ENCODE data around the gene C12orf42.
A peak's percentile ranks its signal among the peaks of the same experiment; 100 is the strongest.

The C12orf42 gene

GRCh38 chr12:103326190-103326589 lies 169.6 kb downstream of the C12orf42 start:
- H3K9me3 Mint-ChIP-seq: peaks cover 4% of the 10 kb centered on the region
- H3K4me1 Mint-ChIP-seq (ENCODE audit: low read depth): no peaks in the 10 kb centered on the region
- H3K27me3 Mint-ChIP-seq (ENCODE audit: low read depth): no peaks in the 10 kb centered on the region
- H3K36me3 Mint-ChIP-seq (ENCODE audit: low read depth): no peaks in the 10 kb centered on the region
- no peak overlapping the region for H3K4me3 Mint-ChIP-seq
- DNase-seq (ENCODE audit: low spot score): no peak
- no peak overlapping the region for H3K27ac Mint-ChIP-seq

GRCh38 chr12:103318566-103318965 lies 177.2 kb downstream of the C12orf42 start:
- H3K9me3 Mint-ChIP-seq: peaks cover 4% of the 10 kb centered on the region

GRCh38 chr12:103317220-103317619 lies 178.5 kb downstream of the C12orf42 start:
- Mint-ChIP-seq H3K27me3 (ENCODE audit: low read depth) (no peaks in the 10 kb centered on the region), H3K36me3 (ENCODE audit: low read depth) (no peaks in the 10 kb centered on the region), H3K4me3 (no peak overlapping the region), H3K9me3 (peaks cover 3% of the 10 kb centered on the region), H3K4me1 (ENCODE audit: low read depth) (no peaks in the 10 kb centered on the region), H3K27ac (no peak overlapping the region)
- DNase-seq (ENCODE audit: low spot score): no peak

More at GRCh38 chr12:103318566-103318965, 177.2 kb downstream of the C12orf42 start:
- H3K4me3 Mint-ChIP-seq: no peak overlapping the region
- H3K36me3 Mint-ChIP-seq (ENCODE audit: low read depth): no peaks in the 10 kb centered on the region
- H3K4me1 Mint-ChIP-seq (ENCODE audit: low read depth): no peaks in the 10 kb centered on the region
- no peaks in the 10 kb centered on the region for H3K27me3 Mint-ChIP-seq (ENCODE audit: low read depth)
- H3K27ac Mint-ChIP-seq: no peak overlapping the region
- DNase-seq (ENCODE audit: low spot score): no peak

GRCh38 chr12:103314786-103315185 lies 181.0 kb downstream of the C12orf42 start:
- no peaks in the 10 kb centered on the region for H3K36me3 Mint-ChIP-seq (ENCODE audit: low read depth)
- H3K4me3 Mint-ChIP-seq: no peak overlapping the region
- no peaks in the 10 kb centered on the region for H3K9me3 Mint-ChIP-seq

GRCh38 chr12:103313894-103314293 lies 181.9 kb downstream of the C12orf42 start:
- Mint-ChIP-seq H3K27ac (no peak overlapping the region), H3K9me3 (no peaks in the 10 kb centered on the region), H3K36me3 (ENCODE audit: low read depth) (no peaks in the 10 kb centered on the region), H3K27me3 (ENCODE audit: low read depth) (peaks cover 3% of the 10 kb centered on the region), H3K4me3 (no peak overlapping the region), H3K4me1 (ENCODE audit: low read depth) (no peaks in the 10 kb centered on the region)
- no peak for DNase-seq (ENCODE audit: low spot score)

More at GRCh38 chr12:103314786-103315185, 181.0 kb downstream of the C12orf42 start:
- Mint-ChIP-seq H3K4me1 (ENCODE audit: low read depth) (no peaks in the 10 kb centered on the region), H3K27ac (no peak overlapping the region), H3K27me3 (ENCODE audit: low read depth) (peaks cover 3% of the 10 kb centered on the region)
- no peak for DNase-seq (ENCODE audit: low spot score)

GRCh38 chr12:103312742-103313354 lies 182.9 kb downstream of the C12orf42 start:
- peaks cover 3% of the 10 kb centered on the region for H3K27me3 Mint-ChIP-seq (ENCODE audit: low read depth)
- DNase-seq (ENCODE audit: low spot score): no peak
- no peaks in the 10 kb centered on the region for H3K4me1 Mint-ChIP-seq (ENCODE audit: low read depth)
- H3K36me3 Mint-ChIP-seq (ENCODE audit: low read depth): no peaks in the 10 kb centered on the region
- H3K27ac Mint-ChIP-seq: no peak overlapping the region
- H3K9me3 Mint-ChIP-seq: no peaks in the 10 kb centered on the region
- no peak overlapping the region for H3K4me3 Mint-ChIP-seq

GRCh38 chr12:103310546-103311270 lies 185.1 kb downstream of the C12orf42 start:
- Mint-ChIP-seq H3K27me3 (ENCODE audit: low read depth) (peaks cover 3% of the 10 kb centered on the region), H3K9me3 (no peaks in the 10 kb centered on the region), H3K4me1 (ENCODE audit: low read depth) (no peaks in the 10 kb centered on the region), H3K36me3 (ENCODE audit: low read depth) (no peaks in the 10 kb centered on the region), H3K4me3 (no peak overlapping the region), H3K27ac (no peak overlapping the region)
- no peak for DNase-seq (ENCODE audit: low spot score)

- no peaks in the 10 kb centered on the region for H3K9me3 Mint-ChIP-seq
- H3K4me1 Mint-ChIP-seq (ENCODE audit: low read depth): no peaks in the 10 kb centered on the region
- peaks cover 3% of the 10 kb centered on the region for H3K27me3 Mint-ChIP-seq (ENCODE audit: low read depth)
- no peak for DNase-seq (ENCODE audit: low spot score)
- H3K4me3 Mint-ChIP-seq: no peak overlapping the region
- no peak overlapping the region for H3K27ac Mint-ChIP-seq
- no peaks in the 10 kb centered on the region for H3K36me3 Mint-ChIP-seq (ENCODE audit: low read depth)
Measured at GRCh38 chr12:103308396-103308795, 187.4 kb downstream of the C12orf42 start.

- no peaks in the 10 kb centered on the region for H3K4me1 Mint-ChIP-seq (ENCODE audit: low read depth)
- H3K27ac Mint-ChIP-seq: no peak overlapping the region
- no peaks in the 10 kb centered on the region for H3K9me3 Mint-ChIP-seq
- H3K4me3 Mint-ChIP-seq: no peak overlapping the region
- DNase-seq (ENCODE audit: low spot score): no peak
- H3K36me3 Mint-ChIP-seq (ENCODE audit: low read depth): no peaks in the 10 kb centered on the region
- peaks cover 5% of the 10 kb centered on the region for H3K27me3 Mint-ChIP-seq (ENCODE audit: low read depth)
Measured at GRCh38 chr12:103303484-103303883, 192.3 kb downstream of the C12orf42 start.

GRCh38 chr12:103301642-103302591 lies 193.9 kb downstream of the C12orf42 start:
- H3K27ac Mint-ChIP-seq: no peak overlapping the region
- H3K4me1 Mint-ChIP-seq (ENCODE audit: low read depth): no peaks in the 10 kb centered on the region
- no peaks in the 10 kb centered on the region for H3K36me3 Mint-ChIP-seq (ENCODE audit: low read depth)

GRCh38 chr12:103288016-103288415 lies 207.8 kb downstream of the C12orf42 start:
- H3K4me3 Mint-ChIP-seq: no peak overlapping the region
- H3K36me3 Mint-ChIP-seq (ENCODE audit: low read depth): no peaks in the 10 kb centered on the region
- H3K27ac Mint-ChIP-seq: no peak overlapping the region
- peaks cover 8% of the 10 kb centered on the region for H3K9me3 Mint-ChIP-seq
- DNase-seq (ENCODE audit: low spot score): no peak
- H3K27me3 Mint-ChIP-seq (ENCODE audit: low read depth): peaks cover 9% of the 10 kb centered on the region
- H3K4me1 Mint-ChIP-seq (ENCODE audit: low read depth): no peaks in the 10 kb centered on the region

More at GRCh38 chr12:103301642-103302591, 193.9 kb downstream of the C12orf42 start:
- H3K27me3 Mint-ChIP-seq (ENCODE audit: low read depth): peaks cover 5% of the 10 kb centered on the region
- H3K9me3 Mint-ChIP-seq: no peaks in the 10 kb centered on the region
- no peak for DNase-seq (ENCODE audit: low spot score)
- no peak overlapping the region for H3K4me3 Mint-ChIP-seq

GRCh38 chr12:103282124-103282523 lies 213.6 kb downstream of the C12orf42 start:
- no peak overlapping the region for H3K4me3 Mint-ChIP-seq
- H3K4me1 Mint-ChIP-seq (ENCODE audit: low read depth): peaks cover 4% of the 10 kb centered on the region
- DNase-seq (ENCODE audit: low spot score): no peak
- H3K9me3 Mint-ChIP-seq: no peaks in the 10 kb centered on the region
- H3K27me3 Mint-ChIP-seq (ENCODE audit: low read depth): peaks cover 5% of the 10 kb centered on the region
- no peak overlapping the region for H3K27ac Mint-ChIP-seq
- no peaks in the 10 kb centered on the region for H3K36me3 Mint-ChIP-seq (ENCODE audit: low read depth)

- H3K4me3 Mint-ChIP-seq: peak overlapping the region; percentile 24
- H3K27me3 Mint-ChIP-seq (ENCODE audit: low read depth): peaks cover 7% of the 10 kb centered on the region
- H3K4me1 Mint-ChIP-seq (ENCODE audit: low read depth): peaks cover 4% of the 10 kb centered on the region
- no peaks in the 10 kb centered on the region for H3K9me3 Mint-ChIP-seq
- H3K36me3 Mint-ChIP-seq (ENCODE audit: low read depth): no peaks in the 10 kb centered on the region
- DNase-seq (ENCODE audit: low spot score): no peak
- no peak overlapping the region for H3K27ac Mint-ChIP-seq
Measured at GRCh38 chr12:103279444-103279843, 216.3 kb downstream of the C12orf42 start.

GRCh38 chr12:103278329-103278728 lies 217.4 kb downstream of the C12orf42 start:
- DNase-seq (ENCODE audit: low spot score): no peak
- Mint-ChIP-seq H3K27me3 (ENCODE audit: low read depth) (peaks cover 2% of the 10 kb centered on the region), H3K4me3 (no peak overlapping the region), H3K27ac (no peak overlapping the region), H3K36me3 (ENCODE audit: low read depth) (no peaks in the 10 kb centered on the region), H3K4me1 (ENCODE audit: low read depth) (peaks cover 4% of the 10 kb centered on the region), H3K9me3 (no peaks in the 10 kb centered on the region)
